ENCODE data around the gene GBP5. TPM values are rescaled to one million over a fixed set of nuclear protein-coding genes. Genes with fewer than 3 reads are reported as not detected.
"Not testable (repeated sequence)": the region's sequence is repeated elsewhere in the genome, so short reads cannot be mapped to it uniquely, and the experiment has no call there.

GBP5 gene
- total RNA-seq, 1 donor from 2014 or later = 1.4 TPM

DNA sequence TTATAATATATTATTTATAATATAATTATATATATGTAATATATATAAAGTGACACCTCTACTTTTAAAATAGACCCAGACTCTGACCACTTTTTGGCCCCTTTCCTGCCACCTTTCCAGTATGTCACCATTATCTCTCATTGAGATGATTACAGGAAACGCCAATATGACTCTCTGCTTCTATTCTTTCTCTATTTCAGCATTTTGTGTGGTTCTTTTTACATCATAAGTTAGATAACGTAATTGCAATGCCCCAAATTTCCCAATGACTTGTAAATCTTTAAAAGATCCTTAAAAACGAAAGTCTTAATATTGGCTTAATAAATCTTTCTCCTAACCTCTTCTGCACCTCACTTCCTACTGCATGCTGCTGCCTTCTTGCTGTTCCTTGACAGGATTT lies 8.1 kb upstream of the GBP5 start:
- no peak for DNase-seq

- no peak for DNase-seq
Measured at GRCh38 chr1:89279011-89279466, 6.4 kb upstream of the GBP5 start.

- no peak for DNase-seq
Measured at GRCh38 chr1:89277725-89278124, 5.1 kb upstream of the GBP5 start.

DNA sequence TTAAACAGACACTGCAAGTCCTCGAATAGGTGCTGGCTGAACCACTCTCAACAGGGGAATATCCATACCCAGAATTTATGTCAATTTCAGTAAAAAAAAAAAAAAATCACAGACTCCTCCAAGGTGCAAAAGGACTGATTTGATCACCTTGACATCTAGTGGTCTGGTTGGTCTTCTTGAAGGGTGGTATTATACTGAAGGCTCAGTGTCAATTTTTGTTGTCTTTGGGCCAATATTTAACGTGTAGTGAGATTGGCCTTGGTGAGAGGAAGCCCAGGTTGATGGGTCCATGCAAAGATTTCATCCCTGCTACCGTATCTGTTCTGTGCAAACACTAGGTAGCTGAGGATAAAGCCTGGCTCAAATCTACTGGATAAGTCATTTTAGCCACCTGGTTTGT lies 4.0 kb upstream of the GBP5 start:
- DNase-seq = no peak

DNA sequence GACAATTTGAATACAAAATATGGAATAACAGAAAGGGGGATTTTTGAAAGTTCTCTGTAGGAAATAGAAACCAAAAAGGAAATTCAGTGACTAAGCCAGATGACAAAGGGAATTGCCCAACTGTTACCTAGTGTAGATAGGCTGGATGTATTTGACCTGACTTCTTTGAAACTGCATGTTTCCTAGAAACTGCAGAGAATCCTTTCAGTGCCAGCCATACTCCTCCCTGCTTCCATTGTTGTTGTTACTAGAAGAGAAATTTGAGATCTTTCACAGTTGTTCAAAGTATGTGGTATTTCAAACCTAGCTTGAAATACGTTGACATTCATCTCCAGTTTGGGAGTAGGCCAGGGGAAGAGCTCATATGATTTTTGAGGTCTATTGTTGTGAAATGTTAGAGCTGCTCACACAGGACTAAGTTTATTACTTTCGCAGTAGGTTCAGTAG lies 1.8 kb upstream of the GBP5 start:
- peak; percentile 17 for DNase-seq

DNA sequence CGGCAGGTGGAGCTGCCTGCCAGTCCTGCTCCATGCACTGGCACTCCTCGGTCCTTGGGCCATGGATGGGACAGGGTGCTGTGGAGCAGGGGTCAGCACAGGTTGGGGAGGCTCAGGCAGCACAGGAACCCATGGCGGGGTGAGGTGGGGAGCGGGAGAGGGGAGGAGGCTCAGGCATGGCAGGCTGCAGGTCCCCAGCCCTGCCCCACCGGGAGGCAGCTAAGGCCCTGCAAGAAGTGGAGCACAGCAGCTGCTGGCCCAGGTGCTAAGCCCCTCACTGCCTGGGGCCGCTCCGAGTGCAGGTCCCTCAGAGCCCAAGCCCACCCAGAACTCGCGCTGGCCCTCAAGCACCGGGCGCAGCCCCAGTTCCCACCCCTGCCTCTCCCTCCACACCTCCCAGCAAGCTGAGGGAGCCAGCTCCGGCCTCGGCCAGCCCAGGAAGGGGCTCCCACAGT lies 691 bp upstream of the GBP5 start:
- DNase-seq = no peak

GRCh38 chr1:89271341-89272015 lies 1.2 kb downstream of the GBP5 start:
- DNase-seq = peak; percentile 76

DNA sequence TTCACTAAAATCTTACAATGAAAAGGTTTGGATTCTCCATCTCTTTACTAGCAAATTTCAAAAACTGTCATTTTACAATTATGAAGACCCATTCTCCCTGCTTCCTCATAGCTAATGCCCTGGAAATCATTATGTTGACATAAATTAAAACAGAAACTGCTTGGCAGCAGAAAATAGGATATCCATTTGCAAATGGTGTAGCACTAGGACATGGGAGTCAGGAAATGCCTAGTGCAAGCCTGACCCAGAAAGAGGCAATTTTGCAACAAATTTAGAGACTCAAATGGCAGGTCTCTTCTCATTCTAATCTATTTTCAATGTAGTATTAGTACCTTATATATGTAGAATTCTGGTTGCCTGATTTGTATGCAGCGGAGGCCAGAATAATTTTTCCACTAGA lies 2.2 kb downstream of the GBP5 start:
- DNase-seq = no peak

- DNase-seq = no peak
Measured at GRCh38 chr1:89269277-89269676, 3.4 kb downstream of the GBP5 start.

- DNase-seq = no peak
Measured at GRCh38 chr1:89262643-89263042, 10.0 kb downstream of the GBP5 start.

DNA sequence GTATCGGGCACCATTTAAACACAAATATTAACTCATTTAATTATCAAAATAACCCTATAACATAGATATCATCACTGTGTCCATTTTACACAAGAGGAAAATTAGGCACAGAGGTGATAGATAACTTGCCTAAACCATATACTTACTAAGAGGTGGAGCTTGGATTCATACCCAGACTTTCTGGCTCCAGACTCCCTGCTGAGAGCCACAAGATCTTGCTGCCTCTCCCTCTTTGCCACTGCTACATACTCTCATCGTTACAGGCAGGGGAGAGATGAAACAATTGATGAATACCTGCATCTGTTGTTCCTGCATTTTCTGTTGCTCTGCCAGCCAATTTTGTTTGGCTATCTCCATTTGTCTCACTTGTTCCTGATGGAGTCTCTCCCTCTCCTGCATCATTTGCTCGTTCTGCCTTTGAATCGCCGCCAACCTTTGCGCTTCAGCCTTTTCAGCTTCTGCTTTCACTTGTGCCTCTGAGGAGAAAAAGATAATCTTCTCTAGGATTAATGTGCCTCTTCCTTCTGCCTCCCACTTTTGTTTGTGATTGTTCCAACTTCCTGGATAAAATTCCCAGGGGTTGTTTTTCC lies 10.6 kb downstream of the GBP5 start:
- no peak for DNase-seq

DNA sequence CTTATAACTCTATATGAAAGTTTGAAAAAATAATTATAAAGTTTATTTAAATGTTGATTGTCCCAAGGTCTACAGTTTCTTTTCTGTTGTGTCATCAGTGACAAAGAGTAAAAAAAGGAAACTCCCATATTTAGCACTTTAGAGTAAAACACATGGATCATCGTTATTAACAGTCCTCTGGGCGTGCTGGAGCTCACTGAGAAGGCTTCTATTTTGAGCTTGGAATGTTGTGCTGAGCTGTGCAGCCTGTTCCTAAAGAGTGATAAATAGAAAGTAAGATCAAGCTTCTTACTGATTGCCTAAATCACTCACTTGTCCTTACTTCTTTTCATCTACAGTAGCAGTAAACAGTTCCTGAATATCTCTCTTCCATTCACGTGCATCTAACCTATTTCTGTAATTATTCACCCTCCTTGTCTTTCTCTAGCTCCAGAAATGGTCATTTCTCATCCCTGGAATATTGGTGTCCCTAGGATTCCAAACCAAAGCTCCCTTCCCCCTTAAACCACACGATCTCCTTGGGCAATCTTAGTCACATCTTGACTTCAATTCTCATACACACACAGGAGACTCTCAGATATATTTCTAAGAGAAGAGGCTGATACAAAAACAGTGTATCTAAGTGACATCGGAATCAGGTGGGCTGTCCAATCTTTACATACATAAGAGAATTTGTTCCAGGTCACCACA lies 11.9 kb downstream of the GBP5 start:
- peak; percentile 68 for DNase-seq

DNA sequence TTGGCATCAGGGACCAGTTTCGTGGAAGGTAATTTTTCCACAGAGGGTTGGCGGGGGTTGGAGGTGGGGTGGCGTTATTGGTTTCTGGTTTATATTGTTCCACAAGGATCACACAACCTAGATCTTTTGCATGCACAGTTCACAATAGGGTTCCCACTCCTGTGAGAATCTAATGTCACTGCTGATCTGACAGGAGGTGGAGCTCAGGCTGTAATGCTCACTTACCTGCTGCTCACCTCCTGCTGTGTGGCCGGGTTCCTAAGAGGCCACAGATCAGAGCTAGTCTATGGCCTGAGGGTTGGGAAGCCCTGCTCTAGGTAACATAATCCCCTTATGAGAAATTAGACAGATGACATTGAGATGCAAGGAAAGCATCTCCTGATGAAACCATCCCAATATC lies 12.6 kb downstream of the GBP5 start:
- no peak for DNase-seq

DNA sequence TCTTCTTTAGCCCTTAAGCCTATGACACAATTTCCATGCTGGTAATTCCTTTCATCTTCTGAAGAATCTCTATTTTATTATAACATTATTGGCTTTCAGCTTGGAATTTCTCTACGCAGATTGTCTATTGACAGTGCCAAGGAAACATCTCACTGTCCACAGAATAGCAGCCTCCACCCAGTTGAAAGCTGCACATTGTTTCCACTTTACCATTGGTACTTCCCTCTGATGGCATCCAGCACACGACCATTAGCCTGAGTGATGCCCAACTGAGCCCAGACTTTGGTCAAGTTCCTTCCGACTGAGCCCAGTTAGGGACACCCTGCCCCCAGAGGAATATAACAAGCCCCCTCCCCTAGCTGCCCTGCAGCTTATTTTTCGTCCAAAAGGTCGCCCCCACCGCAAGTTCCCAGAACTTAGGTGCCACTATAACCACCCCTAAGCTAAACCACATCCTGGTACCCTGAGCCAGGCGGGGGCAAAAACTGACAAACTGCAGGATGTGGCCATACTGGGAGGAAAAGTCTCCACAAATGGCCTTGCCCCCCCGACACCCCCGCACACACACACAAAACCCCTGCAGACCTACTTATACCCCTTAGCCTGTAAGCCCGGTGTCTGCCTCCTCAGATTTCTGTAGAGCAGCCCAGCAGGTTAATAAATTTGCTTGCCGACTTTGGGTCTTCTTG lies 13.2 kb downstream of the GBP5 start:
- DNase-seq = peak; percentile 60

DNA sequence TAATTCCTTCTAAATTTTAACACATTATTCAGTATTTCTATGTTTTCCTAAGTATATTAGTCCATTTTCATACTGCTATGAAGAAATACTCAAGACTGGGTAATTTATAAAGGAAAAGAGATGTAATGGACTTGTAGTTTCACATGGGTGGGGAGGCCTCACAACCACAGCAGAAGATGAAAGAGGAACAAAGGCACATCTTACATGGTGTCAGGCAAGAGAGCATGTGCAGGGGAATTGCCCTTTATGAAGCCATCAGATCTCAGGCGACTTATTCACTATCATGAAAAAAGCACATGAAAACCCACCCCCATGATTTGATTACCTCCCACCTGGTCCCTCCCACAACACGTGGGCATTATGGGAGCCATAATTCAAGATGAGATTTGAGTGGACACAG lies 15.6 kb downstream of the GBP5 start:
- DNase-seq = no peak

GRCh38 chr1:89255581-89255980 lies 17.1 kb downstream of the GBP5 start:
- DNase-seq = not testable (repeated sequence)

DNA sequence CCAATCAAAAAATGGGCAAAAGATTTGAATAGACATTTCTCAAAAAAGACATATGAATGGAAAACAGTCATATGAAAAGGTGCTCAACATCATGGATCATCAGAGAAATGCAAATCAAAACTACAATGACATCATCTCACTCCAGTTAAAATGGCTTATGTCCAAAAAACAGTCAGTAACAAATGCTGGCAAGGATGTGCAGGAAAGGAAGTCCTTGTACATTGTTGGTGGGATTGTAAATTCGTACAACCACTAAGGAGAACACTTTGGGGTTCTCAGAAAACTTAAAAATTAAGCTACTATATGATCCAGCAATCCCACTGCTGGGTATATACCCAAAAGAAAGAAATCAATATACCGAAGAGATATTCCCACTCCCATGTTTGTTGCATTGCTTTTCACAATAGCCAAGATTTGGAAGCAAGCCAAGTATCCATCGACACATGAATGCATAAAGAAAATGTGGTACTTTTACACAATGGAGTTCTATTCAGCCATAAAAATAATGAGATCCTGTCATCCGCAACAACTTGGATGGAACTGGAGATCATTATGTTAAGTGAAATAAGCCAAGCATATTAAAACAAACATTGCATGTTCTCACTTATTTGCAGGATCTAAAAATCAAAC lies 17.9 kb downstream of the GBP5 start:
- peak; percentile 80 for DNase-seq

DNA sequence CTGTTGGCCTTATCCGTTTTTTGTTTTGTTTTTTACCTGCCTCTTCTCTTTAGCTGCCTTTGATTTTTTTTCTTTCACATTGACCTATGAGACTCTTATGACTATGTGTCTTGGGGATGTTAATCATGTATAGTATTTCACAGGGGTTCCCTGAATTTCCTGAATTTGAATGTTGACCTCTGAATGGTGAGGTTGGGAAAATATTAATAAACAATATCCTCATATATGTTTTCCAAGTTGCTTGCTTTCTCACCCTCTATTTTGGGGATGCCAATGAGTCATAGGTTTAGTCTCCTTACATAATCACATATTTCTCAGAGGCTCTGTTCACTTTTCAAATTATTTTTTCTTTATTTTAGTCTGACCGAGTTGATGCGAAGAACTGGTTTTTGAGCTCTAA lies 29.6 kb downstream of the GBP5 start:
- no peak for DNase-seq

All from skin of body (tissue), 2 donors.